Loucy (cell line): Measurements from ENCODE around the gene ULBP1.

Experiments used
- H2AFZ ChIP-seq: fragments of 200-600 bp; sonication (generic); 2 replicates; pipeline ENCODE4 v1.6.0; 2016; ENCODE audit warnings: antibody characterized with exemption, mild to moderate bottlenecking, low read length, moderate library complexity
- H3F3A ChIP-seq: fragments of 200-600 bp; 2 replicates; pipeline ENCODE4 v1.6.0; 2016; ENCODE audit warnings: antibody characterized with exemption, low read depth, mild to moderate bottlenecking
- H3K27me3 ChIP-seq: fragments of 200-600 bp; sonication (generic); 2 replicates; pipeline ENCODE4 v1.6.1; 2014; ENCODE audit warnings: low read length, mild to moderate bottlenecking; ENCODE audit not compliant: insufficient read depth, poor library complexity, severe bottlenecking
- H3K36me3 ChIP-seq: fragments of 200-600 bp; sonication (generic); 2 replicates; pipeline ENCODE4 v1.6.1; 2016; ENCODE audit warnings: low read length; ENCODE audit not compliant: insufficient read depth
- H3K4me1 ChIP-seq: fragments of 200-600 bp; sonication (generic); 2 replicates; pipeline ENCODE4 v1.5.1; 2014; ENCODE audit warnings: low read length, mild to moderate bottlenecking; ENCODE audit not compliant: insufficient read depth, poor library complexity, severe bottlenecking
- H3K4me2 ChIP-seq: fragments of 200-600 bp; sonication (generic); 2 replicates; pipeline ENCODE4 v1.6.0; 2014; ENCODE audit warnings: antibody characterized with exemption, low read length, low read depth, mild to moderate bottlenecking; ENCODE audit not compliant: poor library complexity, severe bottlenecking
- H3K4me3 ChIP-seq: fragments of 200-600 bp; sonication (generic); 2 replicates; pipeline ENCODE4 v1.5.1; 2014; ENCODE audit warnings: low read length, mild to moderate bottlenecking, mixed read lengths; ENCODE audit not compliant: poor library complexity, severe bottlenecking
- H3K79me2 ChIP-seq: fragments of 200-600 bp; sonication (generic); 2 replicates; pipeline ENCODE4 v1.6.1; 2014; ENCODE audit warnings: low read length; ENCODE audit not compliant: insufficient read depth
- H3K9ac ChIP-seq: fragments of 200-600 bp; sonication (generic); 2 replicates; pipeline ENCODE4 v1.6.0; 2014; ENCODE audit warnings: mild to moderate bottlenecking, low read depth, low read length, moderate library complexity; ENCODE audit not compliant: poor library complexity, severe bottlenecking
- H3K9me2 ChIP-seq: fragments of 200-600 bp; sonication (generic); replicated peaks from 2 replicates; pipeline ENCODE4 v1.6.1; 2016; ENCODE audit warnings: low read depth, low read length, mixed read lengths
- H3K9me3 ChIP-seq: fragments of 200-600 bp; sonication (generic); 2 replicates; pipeline ENCODE4 v1.6.1; 2014; ENCODE audit warnings: mild to moderate bottlenecking, antibody characterized with exemption, low read length, low read depth; ENCODE audit not compliant: insufficient read depth
- H4K20me1 ChIP-seq: fragments of 200-600 bp; sonication (generic); 2 replicates; pipeline ENCODE4 v1.6.0; 2014; ENCODE audit warnings: antibody characterized with exemption, low read length, mild to moderate bottlenecking; ENCODE audit not compliant: insufficient read depth, poor library complexity, severe bottlenecking
- EZH2phosphoT487 ChIP-seq: fragments of 200-600 bp; IDR thresholded peaks from 2 replicates; pipeline ENCODE4 v1.6.1; 2018; ENCODE audit warnings: antibody characterized with exemption, mild to moderate bottlenecking, moderate library complexity, borderline replicate concordance
- TF ChIP-seq, protein P1 (sequence below): fragments of 200-600 bp; sonication (generic); conservative IDR thresholded peaks from 2 replicates; pipeline ENCODE4 v1.5.1; 2014; ENCODE audit warnings: mild to moderate bottlenecking, antibody characterized with exemption, low read length

ULBP1 gene

DNA sequence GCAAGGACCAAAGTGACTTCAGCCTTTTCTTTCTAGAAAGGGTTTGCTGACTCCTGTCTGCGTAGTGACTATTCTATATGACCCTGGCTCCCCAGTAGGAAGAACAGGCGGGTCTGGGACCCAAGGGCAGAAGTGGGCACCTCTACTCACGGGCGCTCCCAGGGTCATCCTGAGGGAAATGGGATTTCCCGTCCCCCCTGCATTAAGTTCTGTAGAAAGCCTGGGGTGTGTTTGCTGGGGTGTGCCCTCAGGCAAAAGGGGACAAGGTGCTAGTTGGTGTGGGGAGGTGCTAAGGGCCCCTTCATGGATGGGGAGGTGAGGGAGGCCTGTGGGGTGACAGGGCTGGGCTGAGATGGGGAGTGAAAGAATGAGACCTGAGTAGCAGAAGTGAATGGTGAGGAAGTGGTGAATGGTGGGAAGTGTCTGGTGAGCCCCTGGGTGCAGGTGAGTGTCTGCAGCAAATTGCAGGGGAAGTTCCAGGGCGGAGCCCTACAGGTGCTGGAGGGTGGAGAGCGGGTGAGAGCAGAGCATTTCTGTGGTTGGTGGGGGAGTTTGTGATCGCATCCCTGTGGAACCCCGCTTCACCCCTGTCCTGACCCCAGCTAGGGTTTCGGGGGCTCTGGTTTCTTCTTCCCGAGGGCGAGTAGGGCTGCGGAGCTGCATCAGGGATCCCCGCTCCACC is 40.5 kb downstream of the ULBP1 start:
- H4K20me1 ChIP-seq, result peaks cover 4% of the 10 kb centered on the region
- no peaks in the 10 kb centered on the region for H3K36me3 ChIP-seq
- TF ChIP-seq, protein P1, sequence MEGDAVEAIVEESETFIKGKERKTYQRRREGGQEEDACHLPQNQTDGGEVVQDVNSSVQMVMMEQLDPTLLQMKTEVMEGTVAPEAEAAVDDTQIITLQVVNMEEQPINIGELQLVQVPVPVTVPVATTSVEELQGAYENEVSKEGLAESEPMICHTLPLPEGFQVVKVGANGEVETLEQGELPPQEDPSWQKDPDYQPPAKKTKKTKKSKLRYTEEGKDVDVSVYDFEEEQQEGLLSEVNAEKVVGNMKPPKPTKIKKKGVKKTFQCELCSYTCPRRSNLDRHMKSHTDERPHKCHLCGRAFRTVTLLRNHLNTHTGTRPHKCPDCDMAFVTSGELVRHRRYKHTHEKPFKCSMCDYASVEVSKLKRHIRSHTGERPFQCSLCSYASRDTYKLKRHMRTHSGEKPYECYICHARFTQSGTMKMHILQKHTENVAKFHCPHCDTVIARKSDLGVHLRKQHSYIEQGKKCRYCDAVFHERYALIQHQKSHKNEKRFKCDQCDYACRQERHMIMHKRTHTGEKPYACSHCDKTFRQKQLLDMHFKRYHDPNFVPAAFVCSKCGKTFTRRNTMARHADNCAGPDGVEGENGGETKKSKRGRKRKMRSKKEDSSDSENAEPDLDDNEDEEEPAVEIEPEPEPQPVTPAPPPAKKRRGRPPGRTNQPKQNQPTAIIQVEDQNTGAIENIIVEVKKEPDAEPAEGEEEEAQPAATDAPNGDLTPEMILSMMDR, result no peak
- no peak for TF ChIP-seq EZH2phosphoT487
- no peaks in the 10 kb centered on the region for H3K27me3 ChIP-seq
- H3K9me2 ChIP-seq, result no peaks in the 10 kb centered on the region
- H3K79me2 ChIP-seq, result peaks cover 25% of the 10 kb centered on the region
- H3K4me3 ChIP-seq, result peak overlapping the region; percentile 89
- peaks cover 37% of the 10 kb centered on the region for H3K4me1 ChIP-seq
- no peaks in the 10 kb centered on the region for H3K9me3 ChIP-seq
- peak overlapping the region; percentile 98 for H3K4me2 ChIP-seq
- H2AFZ ChIP-seq, result peak overlapping the region; percentile 84
- H3F3A ChIP-seq, result no peaks in the 10 kb centered on the region
- H3K9ac ChIP-seq, result peak overlapping the region; percentile 78

DNA sequence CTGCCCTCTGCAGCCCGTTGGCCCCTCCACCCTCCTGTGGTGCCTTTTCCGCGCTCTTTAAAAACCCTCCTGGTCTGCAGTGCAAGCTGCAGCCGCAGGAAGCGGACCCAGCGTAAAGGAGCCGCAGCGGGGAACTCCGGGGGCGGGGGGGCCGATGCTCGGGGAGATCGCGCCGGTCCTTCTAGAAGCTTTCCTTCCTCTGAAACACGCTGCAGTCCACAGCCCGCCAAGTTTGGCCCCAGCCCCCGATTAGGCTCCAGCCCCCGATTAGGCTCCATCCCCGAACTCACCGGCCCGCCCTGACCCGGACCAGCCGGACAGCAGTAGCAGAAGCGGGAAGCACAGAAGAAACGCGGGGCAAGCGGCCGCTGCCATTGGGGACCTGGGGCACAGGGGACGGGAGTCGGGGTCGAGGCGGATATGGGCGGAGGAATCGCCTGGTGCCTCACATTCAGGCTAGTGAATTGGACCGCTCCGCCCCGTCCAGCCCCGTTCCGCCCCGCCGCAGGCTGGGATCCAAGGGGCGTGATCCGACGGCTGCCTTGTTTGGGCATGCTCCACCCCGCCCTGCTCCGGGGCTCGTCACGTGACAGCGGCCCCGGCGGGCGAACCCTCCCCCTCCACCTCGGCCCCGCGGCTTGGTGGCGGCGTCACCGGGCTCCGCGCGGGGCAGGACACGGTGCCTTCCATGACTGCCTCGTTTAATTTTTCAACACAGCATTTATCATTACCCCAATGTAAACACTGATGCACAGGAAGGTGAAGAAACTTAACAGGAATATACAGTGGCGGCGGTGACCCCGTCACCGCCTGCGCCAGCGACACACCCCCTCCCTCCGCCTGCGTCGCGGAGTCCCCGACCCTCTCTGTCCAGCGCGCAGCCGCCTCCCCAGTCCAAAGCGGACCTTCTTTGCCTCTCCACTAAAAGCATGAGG is 41.3 kb downstream of the ULBP1 start:
- H3K9ac ChIP-seq, result peak overlapping the region; percentile 78
- no peak for TF ChIP-seq EZH2phosphoT487
- TF ChIP-seq, protein P1, result peak; percentile 29
- peak overlapping the region; percentile 98 for H3K4me2 ChIP-seq

DNA sequence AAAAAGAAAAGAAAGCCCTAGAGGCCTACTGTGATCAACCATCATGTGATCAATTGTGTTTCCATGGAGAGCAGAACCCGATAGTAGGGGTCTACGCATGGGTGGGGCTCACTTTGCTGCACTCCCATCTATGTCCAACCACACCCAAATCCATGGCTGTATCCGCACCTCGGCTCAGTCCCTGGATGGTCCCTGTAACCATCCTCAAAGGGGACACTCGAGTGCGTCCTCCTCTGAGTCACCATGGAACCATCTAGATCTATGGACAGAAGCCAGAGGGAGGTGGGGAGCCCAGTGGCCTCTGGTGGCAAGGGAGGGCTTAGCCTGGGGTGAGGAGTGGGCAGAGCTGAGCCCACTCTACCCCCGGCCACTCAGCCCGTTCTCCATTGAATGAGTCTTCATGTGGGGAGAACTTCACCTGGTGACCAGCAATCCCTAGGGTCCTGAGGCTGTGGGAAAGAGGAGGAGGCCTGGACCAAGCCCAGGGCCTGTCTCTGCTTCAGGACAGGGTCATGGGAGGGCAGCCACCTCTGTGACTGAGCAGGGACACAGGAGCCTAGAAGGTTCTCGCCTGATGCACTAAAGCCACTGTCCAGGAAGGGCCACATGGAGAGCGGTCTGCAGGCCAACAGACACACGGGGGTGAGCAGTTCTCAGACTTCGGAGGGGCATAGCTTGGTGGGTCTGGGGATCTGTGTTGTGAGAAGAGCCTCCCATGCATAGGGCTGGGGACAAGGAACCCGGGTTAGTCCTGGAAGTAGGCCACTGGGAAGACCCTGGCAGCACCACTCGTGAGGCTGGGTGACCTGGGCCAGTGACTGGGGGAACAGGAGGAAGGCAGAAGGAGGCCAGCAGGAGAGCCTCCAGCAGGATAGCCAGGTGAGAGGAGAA is 42.3 kb downstream of the ULBP1 start:
- Histone ChIP-seq H3K9me3 (no peaks in the 10 kb centered on the region), H3K4me3 (peak overlapping the region; percentile 89)

More for the DNA sequence above, 41.3 kb downstream of the ULBP1 start:
- H4K20me1 ChIP-seq, result peaks cover 4% of the 10 kb centered on the region
- no peaks in the 10 kb centered on the region for H3F3A ChIP-seq
- peaks cover 25% of the 10 kb centered on the region for H3K79me2 ChIP-seq
- H3K9me2 ChIP-seq, result no peaks in the 10 kb centered on the region
- H3K4me1 ChIP-seq, result peaks cover 37% of the 10 kb centered on the region
- peak overlapping the region; percentile 84 for H2AFZ ChIP-seq
- H3K27me3 ChIP-seq, result no peaks in the 10 kb centered on the region
- H3K9me3 ChIP-seq, result no peaks in the 10 kb centered on the region
- no peaks in the 10 kb centered on the region for H3K36me3 ChIP-seq
- peak overlapping the region; percentile 89 for H3K4me3 ChIP-seq

More for the DNA sequence above, 42.3 kb downstream of the ULBP1 start:
- H2AFZ ChIP-seq, result peak overlapping the region; percentile 84
- H4K20me1 ChIP-seq, result peaks cover 4% of the 10 kb centered on the region
- no peaks in the 10 kb centered on the region for H3K9me2 ChIP-seq
- peak overlapping the region; percentile 98 for H3K4me2 ChIP-seq
- peaks cover 25% of the 10 kb centered on the region for H3K79me2 ChIP-seq
- no peaks in the 10 kb centered on the region for H3K27me3 ChIP-seq
- peaks cover 31% of the 10 kb centered on the region for H3K4me1 ChIP-seq
- TF ChIP-seq EZH2phosphoT487, result no peak
- TF ChIP-seq, protein P1, result no peak
- H3K36me3 ChIP-seq, result no peaks in the 10 kb centered on the region
- peak overlapping the region; percentile 52 for H3K9ac ChIP-seq
- no peaks in the 10 kb centered on the region for H3F3A ChIP-seq
